Measurements from ENCODE around the gene OR5K4. TPM values are rescaled to one million over a fixed set of nuclear protein-coding genes. Genes with fewer than 3 reads are reported as not detected.

The OR5K4 gene
- total RNA-seq, 2 experiments from 2014 or later: not detected

DNA sequence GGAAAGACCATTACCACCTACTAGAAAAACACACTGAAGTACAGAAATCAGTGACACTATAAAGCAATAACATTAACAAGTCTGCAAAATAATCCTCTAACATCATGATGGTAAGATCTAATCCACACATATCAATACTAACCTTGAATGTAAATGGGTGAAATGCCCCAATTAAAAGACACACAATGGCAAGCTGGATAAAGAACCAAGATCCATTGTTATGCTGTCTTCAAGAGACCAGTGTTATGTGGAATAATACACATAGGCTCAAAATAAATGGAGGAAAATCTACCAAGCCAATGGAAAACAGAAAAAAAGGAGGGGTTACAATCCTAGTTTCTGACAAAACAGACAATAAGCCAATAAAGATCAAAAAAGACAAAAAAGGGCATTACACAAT is 50.4 kb downstream of the OR5K4 start:
- no peak for DNase-seq
- Mint-ChIP-seq H3K4me3 (no peak overlapping the region), H3K9me3 (peaks cover 45% of the 10 kb centered on the region), H3K36me3 (peaks cover 9% of the 10 kb centered on the region), H3K27ac (no peak overlapping the region), H3K27me3 (no peaks in the 10 kb centered on the region), H3K4me1 (peaks cover 3% of the 10 kb centered on the region)

Other genes starting within 250 kb of the OR5K4 start
- gene OR5H1, start 223.1 kb upstream of the OR5K4 start, total RNA-seq: not detected
- gene OR5H14, start 206.4 kb upstream of the OR5K4 start, total RNA-seq: not detected
- gene OR5H15, start 187.2 kb upstream of the OR5K4 start, total RNA-seq: not detected
- not detected for gene OR5H6, start 89.6 kb upstream of the OR5K4 start, total RNA-seq
- gene OR5H2, start 71.3 kb upstream of the OR5K4 start, total RNA-seq: not detected
- gene OR5K3, start 36.8 kb downstream of the OR5K4 start, total RNA-seq: not detected
- not detected for gene OR5K1, start 109.3 kb downstream of the OR5K4 start, total RNA-seq
- gene OR5K2, start 143.8 kb downstream of the OR5K4 start, total RNA-seq: not detected
- gene CLDND1, start 169.0 kb downstream of the OR5K4 start, total RNA-seq: 100 to 1,000 TPM; 196 to 204 TPM
- gene GPR15, start 178.1 kb downstream of the OR5K4 start, total RNA-seq: 1 to 10 TPM in 1 of 2 experiments, under 1 TPM in 1; 0.52 to 1.0 TPM
- 10 to 100 TPM; 48.6 to 54.7 TPM for gene CPOX, start 239.8 kb downstream of the OR5K4 start, total RNA-seq